A549 (cell line): Measurements from ENCODE around the gene FAM219A. TPM values are rescaled to one million over a fixed set of nuclear protein-coding genes. Genes with fewer than 3 reads are reported as not detected.

Experiments
- ATAC-seq, 2 experiments: fragments of 200-7000 bp in 1 of 2; fragments of >200 bp in 1 of 2; cut with Nextera tagmentation in 1 of 2; cut with Tn5 transposase in 1 of 2; 3 replicates each; pipeline versions ENCODE4 v1.8.0 to v1.9.1; 2018 to 2020; ENCODE audit warnings: mild to moderate bottlenecking in 1 of 2, moderate library complexity in 1 of 2
- CTCF ChIA-PET: fragments of 300-600 bp; sonication (Branson Sonifier 250); formaldehyde crosslinking; extraction: SDS; loops from one replicate; lab custom pipeline; 2021; ENCODE audit warnings: antibody characterized with exemption, inconsistent platforms; lab: Yijun Ruan, JAX
- POLR2A ChIA-PET: fragments of 350-600 bp; formaldehyde crosslinking; extraction: SDS; loops from one replicate; lab custom pipeline; 2021; ENCODE audit warnings: antibody characterized with exemption, inconsistent platforms; lab: Yijun Ruan, JAX
- DNase-seq, 2 experiments: peaks; one replicate each; pipeline versions ENCODE4 v3.0.0 to v3.0.0-alpha.2; 2011 to 2016; ENCODE audit warnings: low read depth in 1 of 2, low spot score in 1 of 2
- FAIRE-seq: peaks from 2 replicates; lab custom pipeline; 2011; peaks lifted over from hg19 to GRCh38; lab: Jason Lieb, UNC
- H3K27ac ChIP-seq, 2 experiments: fragments of >200 bp; sonication (Bioruptor Twin); formaldehyde crosslinking; 3 replicates each; pipeline ENCODE4 v1.5.1; 2016 to 2017
- H3K4me1 ChIP-seq: fragments of >200 bp; sonication (Bioruptor Twin); formaldehyde crosslinking; 3 replicates; pipeline ENCODE4 v1.6.1; 2016
- H3K4me2 ChIP-seq: fragments of >200 bp; sonication (Bioruptor Twin); formaldehyde crosslinking; 3 replicates; pipeline ENCODE4 v1.6.1; 2016
- H3K4me3 ChIP-seq: fragments of >200 bp; sonication (Bioruptor Twin); formaldehyde crosslinking; 3 replicates; pipeline ENCODE4 v1.5.1; 2016
- H3K9me3 ChIP-seq: fragments of >200 bp; sonication (Bioruptor Twin); formaldehyde crosslinking; 3 replicates; pipeline ENCODE4 v1.6.1; 2016
- CBX2 ChIP-seq: fragments of 200-600 bp; sonication (generic); IDR thresholded peaks from 2 replicates; pipeline ENCODE4 v1.6.1; 2016; ENCODE audit warnings: low read depth, mild to moderate bottlenecking, borderline replicate concordance
- CHD2 ChIP-seq: fragments of 150-350 bp; IDR thresholded peaks from 2 replicates; pipeline ENCODE4 v1.6.1; 2014; ENCODE audit warnings: low read length; ENCODE audit not compliant: partially characterized antibody
- GATA3 ChIP-seq: IDR thresholded peaks from 2 replicates; pipeline ENCODE4 v1.6.1; 2012; ENCODE audit warnings: borderline replicate concordance
- HEYL ChIP-seq: fragments of 250-450 bp; sonication (Bioruptor Pico); IDR thresholded peaks from 2 replicates; pipeline ENCODE4 v1.8.0; 2021; ENCODE audit warnings: mild to moderate bottlenecking, moderate library complexity
- HOXA7 ChIP-seq: fragments of 250-450 bp; sonication (Bioruptor Pico); IDR thresholded peaks from 2 replicates; pipeline ENCODE4 v1.5.0; 2020; ENCODE audit warnings: mild to moderate bottlenecking, moderate library complexity
- HOXB13 ChIP-seq: fragments of 250-450 bp; sonication (Bioruptor Pico); IDR thresholded peaks from 2 replicates; pipeline ENCODE4 v1.5.0; 2020; ENCODE audit warnings: low read depth, mild to moderate bottlenecking, moderate library complexity
- HOXB5 ChIP-seq: fragments of 250-450 bp; sonication (Bioruptor Pico); IDR thresholded peaks from 2 replicates; pipeline ENCODE4 v1.5.0; 2020; ENCODE audit warnings: mild to moderate bottlenecking, moderate library complexity
- JUN ChIP-seq, 2 experiments: fragments of >200 bp; sonication (Bioruptor Twin); formaldehyde crosslinking; IDR thresholded peaks; 2 replicates in 1 of 2; 3 replicates in 1 of 2; pipeline ENCODE4 v1.6.1; 2016 to 2017
- MAZ ChIP-seq: fragments of 150-350 bp; IDR thresholded peaks from 2 replicates; pipeline ENCODE4 v1.6.1; 2014; ENCODE audit warnings: antibody characterized with exemption, low read depth, low read length, borderline replicate concordance
- NPAS2 ChIP-seq: fragments of 250-450 bp; sonication (Bioruptor Pico); IDR thresholded peaks from 2 replicates; pipeline ENCODE4 v1.8.0; 2022; ENCODE audit warnings: mild to moderate bottlenecking, moderate library complexity, borderline replicate concordance
- POLR2A ChIP-seq: IDR thresholded peaks from 2 replicates; pipeline ENCODE4 v1.6.1; 2012; ENCODE audit warnings: mild to moderate bottlenecking, low read length
- SMC3 ChIP-seq: fragments of >200 bp; sonication (Bioruptor Twin); formaldehyde crosslinking; IDR thresholded peaks from 3 replicates; pipeline ENCODE4 v1.6.1; 2018; ENCODE audit warnings: inconsistent platforms
- SREBF2 ChIP-seq: fragments of 450-650 bp; IDR thresholded peaks from 2 replicates; pipeline ENCODE4 v1.6.1; 2014; ENCODE audit warnings: mild to moderate bottlenecking, moderate library complexity
- TP53 ChIP-seq: fragments of 250-450 bp; sonication (Bioruptor Pico); IDR thresholded peaks from 2 replicates; pipeline ENCODE4 v1.5.0; 2021; ENCODE audit warnings: mild to moderate bottlenecking, moderate library complexity
- WGBS: methylation state at CpG from one replicate; pipeline ENCODE4 v1.1.6; 2017; ENCODE audit errors: missing lambda C conversion rate; 5-methylcytosine and 5-hydroxymethylcytosine counted together
- polyA plus RNA-seq, 4 experiments: library from polyadenylated mRNA; depleted of rRNA in 3 of 4; stranded (reverse); fragments of >200 nt; fragmentation: RNase III in 1 of 4; extraction: RNeasy Plus Mini Kit Qiagen cat#74134 plus additional on column Dnase treatment in 1 of 4; gene quantifications; 2 replicates in 3 of 4; 3 replicates in 1 of 4; pipeline ENCODE4 v1.2.3, GENCODE V29; 2011 to 2017
- TF ChIP-seq, protein P1 (sequence below): fragments of >200 bp; sonication (Bioruptor Twin); formaldehyde crosslinking; IDR thresholded peaks from 3 replicates; pipeline ENCODE4 v1.5.1; 2016
- TF ChIP-seq, protein P2 (sequence below): fragments of 150-350 bp; IDR thresholded peaks from 2 replicates; pipeline ENCODE4 v1.6.1; 2014; ENCODE audit warnings: low read depth, mild to moderate bottlenecking, low read length
- TF ChIP-seq, protein P3 (sequence below): fragments of 200-600 bp; sonication (generic); IDR thresholded peaks from 2 replicates; pipeline ENCODE4 v1.6.1; 2016; ENCODE audit warnings: antibody characterized with exemption, mild to moderate bottlenecking, moderate library complexity

Gene FAM219A
- polyA plus RNA-seq, 2 of the 4 experiments (the other 2 are of a cell fraction), result 8.1 to 15.3 TPM

DNA sequence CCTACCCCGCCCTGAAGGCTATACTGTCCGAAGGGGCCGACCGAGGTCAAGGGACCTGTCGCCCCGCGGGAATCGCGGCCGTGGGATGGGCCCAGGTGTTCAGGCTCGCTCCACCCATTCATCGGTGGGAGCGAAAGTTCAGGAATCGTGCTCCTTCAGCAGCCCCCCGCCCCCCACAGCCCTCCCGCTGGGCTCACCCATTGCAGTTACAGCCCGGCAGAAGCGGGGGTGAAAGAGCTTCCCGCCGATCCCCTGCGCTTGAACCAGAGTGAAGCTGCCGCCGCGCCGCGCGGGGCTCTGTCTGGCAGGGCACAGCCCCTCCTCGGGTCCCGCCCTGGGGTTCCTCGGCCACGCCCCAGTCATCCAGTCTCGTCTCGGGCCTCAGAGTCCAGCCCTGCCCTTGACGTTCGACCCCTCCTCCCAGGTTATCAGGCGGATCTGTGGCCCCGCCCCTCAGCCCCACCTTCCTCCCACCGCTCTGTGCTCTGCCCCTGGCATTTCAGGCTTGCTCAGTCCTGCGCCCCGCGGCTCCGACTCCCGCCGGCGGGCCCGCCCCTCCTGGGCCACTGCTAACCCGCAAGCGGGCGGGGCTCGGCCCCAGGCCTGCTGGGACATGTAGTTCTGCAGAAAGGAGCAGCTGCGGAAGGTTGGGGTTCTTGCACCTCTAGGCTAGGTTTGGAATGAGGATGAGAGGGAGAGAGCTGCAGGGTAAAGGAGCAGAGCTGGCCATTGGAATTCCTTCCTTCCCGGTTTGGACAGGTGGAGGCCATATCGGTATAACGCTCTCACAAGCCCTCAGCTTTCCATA lies 81.6 kb downstream of the FAM219A start, which contains the start of gene MYORG:
TSS of gene MYORG (minus strand) at position 303 of the 808 bp plus-strand sequence. CDS start 3,955 bp downstream, outside the sequence.
- Histone ChIP-seq H3K4me2 (peak within 1 kb of the TSS; percentile 94), H3K27ac (peak within 1 kb of the TSS; percentile 63 to 85), H3K9me3 (no peaks in the 10 kb centered on the region), H3K4me1 (peaks cover 30% of the 10 kb centered on the region), H3K4me3 (peak within 1 kb of the TSS; percentile 79)
- ChIA-PET CTCF (interaction anchor here (0.7 to 19.7 kb wide), 13 partner anchors 11 to 452 kb away, joined by 3 to 417 read pairs (median 5); no protein-coding TSS in a partner anchor), POLR2A (interaction anchor here (0.5 to 1.7 kb wide), 5 partner anchors 17 to 198 kb away, joined by 3 to 5 read pairs (median 3); partner anchors contain the start of gene UBAP1)
- ATAC-seq (peak; percentile 78 to 89), FAIRE-seq (peak; percentile 59), DNase-seq (peak; percentile 96 to 98)
- TF ChIP-seq HOXB13 (CRISPR knock-in tag) (no peak), MAZ (0 out of 2 replicates have a peak, but pooled peaks have one; percentile 75), SMC3 (no peak), HOXB5 (CRISPR knock-in tag) (no peak), HOXA7 (no peak), GATA3 (peak; percentile 53; the same call in 1 of the 2 replicates), HEYL (no peak), CHD2 (no peak), POLR2A (peak; percentile 50), TP53 (CRISPR knock-in tag) (no peak), CBX2 (no peak), JUN (IDR thresholded peaks at IDR 0.05) (peak in 1 of 2 experiments; percentile 34; a peak in 1 of 5 replicates), SREBF2 (no peak), NPAS2 (CRISPR knock-in tag) (no peak)
- TF ChIP-seq, protein P1, sequence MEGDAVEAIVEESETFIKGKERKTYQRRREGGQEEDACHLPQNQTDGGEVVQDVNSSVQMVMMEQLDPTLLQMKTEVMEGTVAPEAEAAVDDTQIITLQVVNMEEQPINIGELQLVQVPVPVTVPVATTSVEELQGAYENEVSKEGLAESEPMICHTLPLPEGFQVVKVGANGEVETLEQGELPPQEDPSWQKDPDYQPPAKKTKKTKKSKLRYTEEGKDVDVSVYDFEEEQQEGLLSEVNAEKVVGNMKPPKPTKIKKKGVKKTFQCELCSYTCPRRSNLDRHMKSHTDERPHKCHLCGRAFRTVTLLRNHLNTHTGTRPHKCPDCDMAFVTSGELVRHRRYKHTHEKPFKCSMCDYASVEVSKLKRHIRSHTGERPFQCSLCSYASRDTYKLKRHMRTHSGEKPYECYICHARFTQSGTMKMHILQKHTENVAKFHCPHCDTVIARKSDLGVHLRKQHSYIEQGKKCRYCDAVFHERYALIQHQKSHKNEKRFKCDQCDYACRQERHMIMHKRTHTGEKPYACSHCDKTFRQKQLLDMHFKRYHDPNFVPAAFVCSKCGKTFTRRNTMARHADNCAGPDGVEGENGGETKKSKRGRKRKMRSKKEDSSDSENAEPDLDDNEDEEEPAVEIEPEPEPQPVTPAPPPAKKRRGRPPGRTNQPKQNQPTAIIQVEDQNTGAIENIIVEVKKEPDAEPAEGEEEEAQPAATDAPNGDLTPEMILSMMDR, result no peak
- TF ChIP-seq, protein P2, sequence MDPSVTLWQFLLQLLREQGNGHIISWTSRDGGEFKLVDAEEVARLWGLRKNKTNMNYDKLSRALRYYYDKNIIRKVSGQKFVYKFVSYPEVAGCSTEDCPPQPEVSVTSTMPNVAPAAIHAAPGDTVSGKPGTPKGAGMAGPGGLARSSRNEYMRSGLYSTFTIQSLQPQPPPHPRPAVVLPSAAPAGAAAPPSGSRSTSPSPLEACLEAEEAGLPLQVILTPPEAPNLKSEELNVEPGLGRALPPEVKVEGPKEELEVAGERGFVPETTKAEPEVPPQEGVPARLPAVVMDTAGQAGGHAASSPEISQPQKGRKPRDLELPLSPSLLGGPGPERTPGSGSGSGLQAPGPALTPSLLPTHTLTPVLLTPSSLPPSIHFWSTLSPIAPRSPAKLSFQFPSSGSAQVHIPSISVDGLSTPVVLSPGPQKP, result no peak
- TF ChIP-seq, protein P3, sequence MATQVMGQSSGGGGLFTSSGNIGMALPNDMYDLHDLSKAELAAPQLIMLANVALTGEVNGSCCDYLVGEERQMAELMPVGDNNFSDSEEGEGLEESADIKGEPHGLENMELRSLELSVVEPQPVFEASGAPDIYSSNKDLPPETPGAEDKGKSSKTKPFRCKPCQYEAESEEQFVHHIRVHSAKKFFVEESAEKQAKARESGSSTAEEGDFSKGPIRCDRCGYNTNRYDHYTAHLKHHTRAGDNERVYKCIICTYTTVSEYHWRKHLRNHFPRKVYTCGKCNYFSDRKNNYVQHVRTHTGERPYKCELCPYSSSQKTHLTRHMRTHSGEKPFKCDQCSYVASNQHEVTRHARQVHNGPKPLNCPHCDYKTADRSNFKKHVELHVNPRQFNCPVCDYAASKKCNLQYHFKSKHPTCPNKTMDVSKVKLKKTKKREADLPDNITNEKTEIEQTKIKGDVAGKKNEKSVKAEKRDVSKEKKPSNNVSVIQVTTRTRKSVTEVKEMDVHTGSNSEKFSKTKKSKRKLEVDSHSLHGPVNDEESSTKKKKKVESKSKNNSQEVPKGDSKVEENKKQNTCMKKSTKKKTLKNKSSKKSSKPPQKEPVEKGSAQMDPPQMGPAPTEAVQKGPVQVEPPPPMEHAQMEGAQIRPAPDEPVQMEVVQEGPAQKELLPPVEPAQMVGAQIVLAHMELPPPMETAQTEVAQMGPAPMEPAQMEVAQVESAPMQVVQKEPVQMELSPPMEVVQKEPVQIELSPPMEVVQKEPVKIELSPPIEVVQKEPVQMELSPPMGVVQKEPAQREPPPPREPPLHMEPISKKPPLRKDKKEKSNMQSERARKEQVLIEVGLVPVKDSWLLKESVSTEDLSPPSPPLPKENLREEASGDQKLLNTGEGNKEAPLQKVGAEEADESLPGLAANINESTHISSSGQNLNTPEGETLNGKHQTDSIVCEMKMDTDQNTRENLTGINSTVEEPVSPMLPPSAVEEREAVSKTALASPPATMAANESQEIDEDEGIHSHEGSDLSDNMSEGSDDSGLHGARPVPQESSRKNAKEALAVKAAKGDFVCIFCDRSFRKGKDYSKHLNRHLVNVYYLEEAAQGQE, result no peak
- WGBS, result under 1% methylated on average over 23 of the region's 54 CpGs
